Fibroblast of the conjunctiva (primary cell): Measurements from ENCODE around the gene IDH3G.
"Not testable (repeated sequence)": the region's sequence is repeated elsewhere in the genome, so short reads cannot be mapped to it uniquely, and the experiment has no call there.

Source experiments
- DNase-seq: peaks from one replicate; pipeline ENCODE4 v3.0.0-alpha.2; 2010; ENCODE audit warnings: low read depth

Gene IDH3G

GRCh38 chrX:153762626-153763173 is 31.5 kb downstream of the IDH3G start:
- DNase-seq: no peak

GRCh38 chrX:153761863-153762262 is 32.3 kb downstream of the IDH3G start:
- no peak for DNase-seq

GRCh38 chrX:153755136-153755535 is 39.0 kb downstream of the IDH3G start:
- no peak for DNase-seq

DNA sequence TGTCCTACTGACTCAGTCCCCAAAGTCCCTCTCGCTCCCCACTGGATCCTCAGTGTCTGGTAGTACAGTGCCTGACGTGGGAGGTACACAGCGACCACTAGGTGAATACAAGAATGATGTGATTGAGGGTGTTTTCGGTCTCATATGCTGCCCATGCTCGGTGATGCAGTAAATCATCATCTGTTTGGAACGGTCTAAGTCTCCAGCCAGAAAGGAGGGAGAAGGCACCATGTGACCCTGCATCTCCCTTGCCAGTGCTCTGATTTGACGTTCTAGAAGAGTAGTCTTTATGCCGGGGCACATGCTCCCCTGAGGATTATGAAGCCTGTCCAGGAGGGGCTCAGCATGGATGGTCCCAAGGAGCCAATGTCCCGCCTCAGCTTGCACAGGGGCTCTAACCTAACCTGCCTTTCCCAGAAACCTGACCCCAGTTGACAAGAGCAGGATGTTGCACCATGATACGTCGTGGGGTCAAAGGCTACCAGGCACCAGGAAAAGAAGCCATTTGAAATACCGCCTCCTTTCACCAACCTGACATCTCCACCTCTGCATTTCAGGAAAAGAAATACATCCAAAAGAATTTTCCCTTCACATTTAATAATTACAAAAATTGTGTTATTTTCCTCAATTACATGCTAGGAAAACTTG is 43.9 kb downstream of the IDH3G start:
- no peak for DNase-seq

GRCh38 chrX:153749017-153749416 is 45.2 kb downstream of the IDH3G start:
- DNase-seq: not testable (repeated sequence)

DNA sequence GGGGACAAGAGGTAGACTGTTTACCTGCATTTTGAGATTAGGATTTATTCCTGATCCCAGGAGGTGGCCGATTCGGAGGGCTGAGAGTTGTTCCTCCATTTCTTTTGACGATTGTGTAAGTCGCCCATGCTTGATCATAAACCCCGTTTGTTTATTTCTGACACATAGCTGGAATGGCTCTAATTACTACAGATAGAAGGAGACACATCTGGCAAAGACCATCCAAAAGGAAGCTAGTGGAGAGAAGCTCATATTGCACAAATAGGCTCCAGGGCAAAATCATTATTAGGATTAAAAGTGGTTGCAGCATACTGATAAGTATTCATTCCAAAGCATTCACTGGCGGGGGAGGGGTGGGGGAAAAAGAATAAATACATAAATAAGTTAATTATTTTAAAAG is 47.2 kb downstream of the IDH3G start:
- DNase-seq: not testable (repeated sequence)

- DNase-seq: no peak
Observed at GRCh38 chrX:153746359-153746758, 47.8 kb downstream of the IDH3G start.

DNA sequence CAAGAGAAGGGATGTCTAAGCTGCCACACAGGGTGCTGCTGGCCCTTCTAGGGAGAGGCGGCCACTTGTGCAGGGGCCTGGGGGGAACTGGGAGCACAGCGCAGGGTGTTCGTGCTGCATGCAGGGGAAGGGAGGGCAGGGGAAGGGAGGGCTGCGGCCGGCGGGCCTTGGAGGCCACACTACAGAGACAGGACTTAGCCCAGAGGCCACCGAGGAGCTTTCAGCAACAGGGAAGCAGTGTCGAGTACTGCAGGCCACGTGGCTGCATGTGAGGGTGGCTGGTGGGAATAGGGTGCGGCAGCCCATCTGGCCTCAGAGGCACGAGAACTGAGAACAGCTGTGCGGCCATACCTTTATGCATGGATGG is 49.1 kb downstream of the IDH3G start:
- not testable (repeated sequence) for DNase-seq

- DNase-seq: no peak
Observed at GRCh38 chrX:153744210-153745066, 49.7 kb downstream of the IDH3G start.

GRCh38 chrX:153743468-153744209 is 50.5 kb downstream of the IDH3G start:
- not testable (repeated sequence) for DNase-seq

DNA sequence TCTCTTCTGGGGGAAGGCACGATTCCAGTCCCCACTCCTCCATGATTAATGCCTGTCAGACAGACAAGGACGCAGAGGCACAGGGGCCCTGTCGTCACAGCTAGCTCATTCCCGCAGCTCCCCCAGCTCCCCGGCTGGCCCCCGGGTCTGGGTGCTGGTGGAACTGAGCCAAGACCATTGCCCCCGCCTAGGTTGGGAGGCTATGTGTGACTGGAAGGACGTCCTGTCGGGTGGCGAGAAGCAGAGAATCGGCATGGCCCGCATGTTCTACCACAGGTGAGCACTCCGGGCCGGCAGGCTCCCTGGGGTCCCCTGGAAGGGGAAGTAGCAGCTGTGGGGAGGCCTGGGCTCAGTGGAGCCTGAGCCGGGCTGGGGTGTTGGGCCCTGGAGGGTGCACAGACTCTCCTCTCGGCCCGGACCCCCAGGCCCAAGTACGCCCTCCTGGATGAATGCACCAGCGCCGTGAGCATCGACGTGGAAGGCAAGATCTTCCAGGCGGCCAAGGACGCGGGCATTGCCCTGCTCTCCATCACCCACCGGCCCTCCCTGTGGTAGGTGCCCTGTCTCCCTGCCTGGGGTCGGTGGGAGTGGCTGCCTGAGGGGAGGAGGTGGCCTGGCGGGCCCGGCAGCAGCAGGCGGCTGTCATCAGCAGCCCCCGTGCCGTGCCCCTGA is 51.2 kb downstream of the IDH3G start:
- not testable (repeated sequence) for DNase-seq

GRCh38 chrX:153742111-153742510 is 52.1 kb downstream of the IDH3G start:
- not testable (repeated sequence) for DNase-seq

DNA sequence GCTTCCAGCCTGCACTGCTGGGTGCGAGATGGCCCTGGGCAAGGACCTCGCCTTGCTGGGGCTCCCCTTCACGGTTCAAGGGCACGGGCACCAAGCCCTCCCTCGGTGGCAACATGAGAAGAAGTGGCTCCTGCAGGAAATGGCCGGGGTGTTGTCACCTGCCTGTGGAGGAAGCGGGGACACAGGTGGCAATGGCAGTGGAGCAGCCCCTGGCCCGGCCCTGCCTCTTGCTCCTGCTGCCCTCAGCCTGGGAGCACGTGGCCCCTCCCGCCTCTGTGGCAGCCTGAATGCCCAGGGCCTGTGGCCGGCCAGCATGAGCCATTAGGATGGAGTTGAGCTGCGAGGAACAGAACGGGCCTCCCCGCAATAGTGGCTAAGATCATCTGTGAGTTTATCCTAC is 52.7 kb downstream of the IDH3G start:
- DNase-seq: no peak

DNA sequence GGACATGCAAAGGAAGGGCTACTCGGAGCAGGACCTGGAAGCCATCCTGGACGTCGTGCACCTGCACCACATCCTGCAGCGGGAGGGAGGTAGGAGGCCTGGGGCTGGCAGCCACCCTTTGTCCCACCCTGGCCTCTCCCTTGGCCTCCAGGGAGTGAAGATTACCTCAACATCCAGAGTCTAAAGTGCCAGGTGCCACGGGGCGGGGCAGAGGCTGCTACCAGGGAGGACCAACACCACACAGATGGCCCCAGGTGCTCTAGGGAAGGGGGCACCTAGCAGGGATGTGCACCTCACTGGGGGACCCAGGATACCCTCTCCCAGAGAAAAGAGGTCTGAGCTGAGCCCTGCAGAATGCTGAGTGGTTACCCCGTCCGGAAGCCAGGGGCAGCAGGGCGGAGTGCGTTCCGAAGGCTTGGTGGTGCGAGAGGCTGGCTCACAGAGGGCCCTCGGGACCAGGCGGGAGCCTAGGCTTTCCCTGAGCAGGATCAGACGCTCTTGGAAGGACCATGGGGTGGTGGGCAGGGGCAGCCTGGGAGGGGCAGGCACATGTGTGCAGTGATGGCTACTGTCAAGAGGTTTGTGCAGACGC is 53.4 kb downstream of the IDH3G start:
- DNase-seq: no peak

DNA sequence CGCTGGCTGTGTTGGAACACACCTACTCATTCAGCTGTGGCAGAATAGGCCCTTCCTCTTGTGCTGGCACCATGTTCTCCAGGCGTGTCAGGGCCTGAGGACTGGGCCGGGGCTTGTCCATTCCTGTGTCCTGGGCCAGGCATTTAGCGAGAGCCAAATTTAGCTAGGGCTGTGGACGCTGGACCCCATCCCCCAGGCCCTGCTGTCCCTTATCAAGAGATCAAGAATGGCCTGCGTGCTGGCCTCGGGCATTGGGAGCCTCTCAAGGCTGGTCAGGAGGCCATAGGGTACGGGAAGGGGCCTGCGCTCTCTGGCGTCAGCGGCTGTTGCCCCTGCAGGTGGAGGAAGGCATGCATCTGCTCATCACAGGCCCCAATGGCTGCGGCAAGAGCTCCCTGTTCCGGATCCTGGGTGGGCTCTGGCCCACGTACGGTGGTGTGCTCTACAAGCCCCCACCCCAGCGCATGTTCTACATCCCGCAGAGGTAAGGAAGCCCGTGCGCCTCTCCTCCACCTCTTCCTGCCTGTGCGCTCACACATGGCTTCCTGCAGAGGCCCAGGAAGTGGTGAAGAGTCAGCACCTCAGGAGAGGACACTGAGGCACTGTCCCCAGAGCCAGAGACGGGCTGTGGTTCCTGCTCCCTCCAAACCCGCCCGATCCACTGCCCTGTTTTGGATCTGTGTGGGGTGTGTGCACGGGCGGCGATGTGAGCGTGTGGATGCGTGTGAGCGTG is 54.3 kb downstream of the IDH3G start:
- no peak for DNase-seq

DNA sequence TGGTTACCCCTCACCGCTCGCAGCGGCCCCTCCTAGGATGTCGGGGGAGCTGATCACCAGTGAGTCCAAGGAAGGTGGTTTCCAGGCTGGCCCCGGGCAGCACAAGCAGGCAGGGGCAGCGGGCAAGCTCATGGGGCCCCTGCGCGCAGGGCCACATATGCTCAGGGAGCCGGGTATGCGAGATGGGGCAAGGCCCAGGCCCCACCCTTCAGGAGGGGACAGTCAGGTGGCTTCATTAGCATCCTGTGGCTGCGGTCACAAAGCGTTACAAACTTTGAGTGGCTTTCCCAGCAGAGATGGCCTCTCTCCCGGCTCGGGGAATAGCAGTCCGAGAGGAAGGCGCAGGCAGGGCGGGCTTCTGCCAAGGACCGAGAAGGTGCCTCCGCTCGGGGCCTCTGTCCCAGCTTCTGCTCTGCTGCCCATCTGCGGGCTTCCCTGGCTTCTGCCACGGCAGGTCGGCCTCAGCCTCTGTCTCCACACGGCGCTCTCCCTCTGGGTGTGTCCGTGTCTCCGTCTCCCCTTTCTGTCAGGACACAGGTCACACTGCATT is 56.0 kb downstream of the IDH3G start:
- no peak for DNase-seq

GRCh38 chrX:153736871-153737441 is 57.2 kb downstream of the IDH3G start:
- no peak for DNase-seq

DNA sequence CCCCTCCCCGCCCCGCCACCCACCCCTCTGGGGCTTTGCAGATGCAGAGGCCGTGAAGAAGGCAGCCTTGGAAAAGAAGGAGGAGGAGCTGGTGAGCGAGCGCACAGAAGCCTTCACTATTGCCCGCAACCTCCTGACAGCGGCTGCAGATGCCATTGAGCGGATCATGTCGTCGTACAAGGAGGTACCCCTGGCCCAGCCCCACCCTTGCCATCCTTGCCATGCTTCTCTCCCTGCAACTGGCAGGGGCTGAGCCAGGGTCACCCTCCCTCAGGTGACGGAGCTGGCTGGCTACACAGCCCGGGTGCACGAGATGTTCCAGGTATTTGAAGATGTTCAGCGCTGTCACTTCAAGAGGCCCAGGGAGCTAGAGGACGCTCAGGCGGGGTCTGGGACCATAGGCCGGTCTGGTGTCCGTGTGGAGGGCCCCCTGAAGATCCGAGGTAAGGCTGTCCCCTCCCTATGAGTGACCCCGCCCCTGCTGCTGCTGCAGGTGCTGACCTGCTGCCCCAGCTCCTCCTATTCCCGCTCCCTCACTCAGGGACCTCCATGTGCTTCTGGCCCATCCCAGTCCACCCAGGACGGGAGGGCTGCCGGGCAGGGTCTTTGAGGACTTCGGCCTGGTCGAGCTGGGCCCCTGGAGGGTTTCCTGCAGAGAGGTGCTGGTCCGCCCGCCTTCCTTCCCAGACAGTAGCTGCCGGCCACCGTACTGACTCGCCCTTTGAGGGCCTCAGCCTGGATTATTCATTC is 57.9 kb downstream of the IDH3G start:
- no peak for DNase-seq
